Measurements from ENCODE around the gene RPS2. TPM values are rescaled to one million over a fixed set of nuclear protein-coding genes. Genes with fewer than 3 reads are reported as not detected.

RPS2 gene
- total and polyA plus RNA-seq, 8 donors, result 1,316 to 3,219 (median 1,806) TPM

- Histone ChIP-seq H3K4me3 (no peak overlapping the region), H3K4me1 (no peaks in the 10 kb centered on the region), H3K27me3 (no peaks in the 10 kb centered on the region), H3K36me3 (no peaks in the 10 kb centered on the region), H3K9me3 (no peaks in the 10 kb centered on the region), H3K27ac (no peak overlapping the region)
- intact Hi-C loops (cut with DNase I), result no loop called here
- DNase-seq (peak in 1 of 6 donors; percentile 22), FAIRE-seq (no peak), ATAC-seq (no peak)
- TF ChIP-seq, protein P1, sequence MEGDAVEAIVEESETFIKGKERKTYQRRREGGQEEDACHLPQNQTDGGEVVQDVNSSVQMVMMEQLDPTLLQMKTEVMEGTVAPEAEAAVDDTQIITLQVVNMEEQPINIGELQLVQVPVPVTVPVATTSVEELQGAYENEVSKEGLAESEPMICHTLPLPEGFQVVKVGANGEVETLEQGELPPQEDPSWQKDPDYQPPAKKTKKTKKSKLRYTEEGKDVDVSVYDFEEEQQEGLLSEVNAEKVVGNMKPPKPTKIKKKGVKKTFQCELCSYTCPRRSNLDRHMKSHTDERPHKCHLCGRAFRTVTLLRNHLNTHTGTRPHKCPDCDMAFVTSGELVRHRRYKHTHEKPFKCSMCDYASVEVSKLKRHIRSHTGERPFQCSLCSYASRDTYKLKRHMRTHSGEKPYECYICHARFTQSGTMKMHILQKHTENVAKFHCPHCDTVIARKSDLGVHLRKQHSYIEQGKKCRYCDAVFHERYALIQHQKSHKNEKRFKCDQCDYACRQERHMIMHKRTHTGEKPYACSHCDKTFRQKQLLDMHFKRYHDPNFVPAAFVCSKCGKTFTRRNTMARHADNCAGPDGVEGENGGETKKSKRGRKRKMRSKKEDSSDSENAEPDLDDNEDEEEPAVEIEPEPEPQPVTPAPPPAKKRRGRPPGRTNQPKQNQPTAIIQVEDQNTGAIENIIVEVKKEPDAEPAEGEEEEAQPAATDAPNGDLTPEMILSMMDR (IDR thresholded peaks at IDR 0.05), result no peak
- 90% methylated on average over 38 of the region's 38 CpGs for WGBS, 2 donors
Measured at GRCh38 chr16:1946495-1947368, 17.9 kb downstream of the RPS2 start.

- DNase-seq, result peak in 1 of 6 donors; percentile 17
- no peaks in the 10 kb centered on the region for H3K27me3 ChIP-seq
- TF ChIP-seq, protein P1 (IDR thresholded peaks at IDR 0.05), result no peak
- no peaks in the 10 kb centered on the region for H3K36me3 ChIP-seq
- H3K4me1 ChIP-seq, result no peaks in the 10 kb centered on the region
- H3K4me3 ChIP-seq, result no peak overlapping the region
- WGBS, 2 donors, result 79 to 85% methylated on average over 19 of the region's 19 CpGs
- intact Hi-C loops (cut with DNase I), result no loop called here
- no peak overlapping the region for H3K27ac ChIP-seq
- no peaks in the 10 kb centered on the region for H3K9me3 ChIP-seq
- ATAC-seq, result no peak
- no peak for FAIRE-seq
Measured at GRCh38 chr16:1945559-1946391, 18.9 kb downstream of the RPS2 start.

DNA sequence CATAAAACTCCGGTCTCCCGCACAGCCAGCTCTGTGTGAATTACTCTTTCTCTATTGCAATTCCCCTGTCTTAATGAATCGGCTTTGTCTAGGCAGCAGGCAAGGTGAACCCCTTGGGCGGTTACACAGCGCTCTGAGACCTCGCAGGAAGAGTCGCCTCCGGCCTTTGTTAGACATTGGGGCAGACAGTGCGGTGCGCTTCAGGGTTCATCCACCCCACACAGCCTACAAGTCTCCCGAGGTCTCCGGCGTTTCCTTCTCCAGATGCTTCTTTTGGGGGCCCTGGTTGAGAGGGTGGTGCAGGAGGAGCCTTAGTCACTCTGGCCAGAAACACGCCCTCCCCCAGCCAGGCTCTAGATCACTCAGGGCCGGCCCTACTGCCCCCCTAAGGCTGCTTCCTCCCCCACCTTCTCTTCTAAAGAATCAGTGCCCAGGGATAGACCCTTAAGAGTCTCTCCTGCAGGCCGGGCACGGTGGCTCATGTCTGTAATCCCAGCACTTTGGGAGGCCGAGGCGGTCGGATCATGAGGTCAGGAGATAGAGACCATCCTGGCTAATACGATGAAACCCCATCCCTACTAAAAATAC is 19.9 kb downstream of the RPS2 start:
- H3K27ac ChIP-seq, result no peak overlapping the region
- 92 to 93% methylated on average over 21 of the region's 21 CpGs for WGBS, 2 donors
- TF ChIP-seq, protein P1 (IDR thresholded peaks at IDR 0.05), result no peak
- H3K4me1 ChIP-seq, result peaks cover 0 to 8% (median 5%) of the 10 kb centered on the region in 3 donors
- FAIRE-seq (no peak), DNase-seq (peak in 2 of 6 donors; percentile 28 to 50), ATAC-seq (no peak)
- H3K27me3 ChIP-seq, result no peaks in the 10 kb centered on the region
- H3K9me3 ChIP-seq, result no peaks in the 10 kb centered on the region
- H3K4me3 ChIP-seq, result no peak overlapping the region
- H3K36me3 ChIP-seq, result no peaks in the 10 kb centered on the region
- intact Hi-C loops (cut with DNase I), result no loop called here

- peak within 1 kb of the TSS; percentile 76 to 90 (median 86) for H3K27ac ChIP-seq
- 1% methylated on average over 73 to 77 of the region's 77 CpGs for WGBS, 2 donors
- H3K36me3 ChIP-seq, result peaks cover 0 to 14% (median 7%) of the 10 kb centered on the region in 3 donors
- H3K9me3 ChIP-seq, result no peaks in the 10 kb centered on the region
- DNase-seq (peak; percentile 99 to 100 (median 100)), FAIRE-seq (peak; percentile 89), ATAC-seq (peak; percentile 75 to 86 (median 77))
- intact Hi-C loops (cut with DNase I), result no loop called here
- H3K4me1 ChIP-seq, result peaks cover 0 to 24% (median 18%) of the 10 kb centered on the region in 3 donors
- H3K4me3 ChIP-seq, result peak within 1 kb of the TSS; percentile 59 to 79 (median 70)
- no peaks in the 10 kb centered on the region for H3K27me3 ChIP-seq
- TF ChIP-seq, protein P1 (IDR thresholded peaks at IDR 0.05), result no peak
Measured at GRCh38 chr16:1942810-1943726, 21.6 kb downstream of the RPS2 start, which contains the start of gene MSRB1. Gene MSRB1 (minus strand): TSS chr16:1943199. CDS start chr16:1943156, 43 bp downstream.
